Ovary (tissue), 3 donors: ENCODE measurements around the gene ABHD11.

Experiments used
- EP300 ChIP-seq: sonication (generic); formaldehyde crosslinking; IDR thresholded peaks from one replicate; pipeline ENCODE4 v1.6.1; 2017; ENCODE audit warnings: antibody characterized with exemption
- POLR2A ChIP-seq: fragments of 450-650 bp; IDR thresholded peaks from one replicate; pipeline ENCODE4 v1.6.1; 2017; ENCODE audit warnings: antibody characterized with exemption, mild to moderate bottlenecking, moderate library complexity
- TF ChIP-seq, protein P1 (sequence below), 3 donors: fragments of 450-650 bp in 2 of 3; fragments of 200-600 bp in 1 of 3; IDR thresholded peaks; one replicate each; pipeline versions ENCODE4 v1.5.1 to v1.8.0; 2016 to 2022; ENCODE audit warnings: antibody characterized with exemption in 3 of 3, mild to moderate bottlenecking in 1 of 3
- donor health status: DM: no; HTN: no; CAD: no.

DNA sequence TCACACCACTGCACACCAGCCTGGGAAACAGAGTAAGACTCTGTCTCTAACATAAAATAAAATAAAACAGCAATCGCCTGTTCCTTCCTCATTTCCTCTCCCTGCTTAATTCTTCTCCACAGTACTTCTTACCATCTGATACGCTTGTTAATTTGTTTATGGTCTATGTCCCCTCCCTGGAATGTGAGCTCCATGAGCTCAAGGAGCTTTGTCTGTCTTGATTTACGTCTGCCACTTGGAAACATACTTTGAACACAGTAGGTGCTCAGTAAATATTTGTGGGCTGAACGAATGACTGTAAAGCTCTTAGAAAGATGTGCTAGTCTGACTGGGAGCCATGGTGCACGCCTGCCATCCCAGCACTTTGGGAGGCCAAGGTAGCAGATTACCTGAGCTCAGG is 10.1 kb downstream of the ABHD11 start:
- TF ChIP-seq, protein P1, sequence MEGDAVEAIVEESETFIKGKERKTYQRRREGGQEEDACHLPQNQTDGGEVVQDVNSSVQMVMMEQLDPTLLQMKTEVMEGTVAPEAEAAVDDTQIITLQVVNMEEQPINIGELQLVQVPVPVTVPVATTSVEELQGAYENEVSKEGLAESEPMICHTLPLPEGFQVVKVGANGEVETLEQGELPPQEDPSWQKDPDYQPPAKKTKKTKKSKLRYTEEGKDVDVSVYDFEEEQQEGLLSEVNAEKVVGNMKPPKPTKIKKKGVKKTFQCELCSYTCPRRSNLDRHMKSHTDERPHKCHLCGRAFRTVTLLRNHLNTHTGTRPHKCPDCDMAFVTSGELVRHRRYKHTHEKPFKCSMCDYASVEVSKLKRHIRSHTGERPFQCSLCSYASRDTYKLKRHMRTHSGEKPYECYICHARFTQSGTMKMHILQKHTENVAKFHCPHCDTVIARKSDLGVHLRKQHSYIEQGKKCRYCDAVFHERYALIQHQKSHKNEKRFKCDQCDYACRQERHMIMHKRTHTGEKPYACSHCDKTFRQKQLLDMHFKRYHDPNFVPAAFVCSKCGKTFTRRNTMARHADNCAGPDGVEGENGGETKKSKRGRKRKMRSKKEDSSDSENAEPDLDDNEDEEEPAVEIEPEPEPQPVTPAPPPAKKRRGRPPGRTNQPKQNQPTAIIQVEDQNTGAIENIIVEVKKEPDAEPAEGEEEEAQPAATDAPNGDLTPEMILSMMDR (IDR thresholded peaks at IDR 0.05), result no peak
- TF ChIP-seq POLR2A, result no peak
- TF ChIP-seq EP300, result no peak
